GM21360 (cell line): ENCODE results near the gene ROMO1.

Source experiments
- ATAC-seq: cut with Tn5 transposase; IDR thresholded peaks from one replicate; pipeline ENCODE4 v1.9.1; 2021; ENCODE audit warnings: mild to moderate bottlenecking, moderate library complexity; ENCODE audit not compliant: unreplicated experiment

ROMO1 gene

GRCh38 chr20:35699127-35699956 lies at the start of gene ROMO1, which contains the start of gene NFS1:
TSS of gene ROMO1 (plus strand) at chr20:35699405. CDS start at chr20:35699633, 228 bp downstream.
TSS of gene NFS1 (minus strand) at chr20:35699352. CDS start at chr20:35699288, 64 bp downstream.
- peak; percentile 63 for ATAC-seq

- ATAC-seq = no peak
Measured at GRCh38 chr20:35650632-35651031, 48.6 kb upstream of the ROMO1 start.

GRCh38 chr20:35651958-35652357 lies 47.2 kb upstream of the ROMO1 start:
- ATAC-seq = no peak

GRCh38 chr20:35652641-35653429 lies 46.4 kb upstream of the ROMO1 start:
- ATAC-seq = no peak

GRCh38 chr20:35653430-35653734 lies 45.8 kb upstream of the ROMO1 start:
- no peak for ATAC-seq

GRCh38 chr20:35653893-35654292 lies 45.3 kb upstream of the ROMO1 start:
- no peak for ATAC-seq

GRCh38 chr20:35654415-35654814 lies 44.8 kb upstream of the ROMO1 start:
- ATAC-seq = no peak

GRCh38 chr20:35657271-35657670 lies 41.9 kb upstream of the ROMO1 start:
- no peak for ATAC-seq

- ATAC-seq = no peak
Measured at GRCh38 chr20:35660122-35660937, 38.9 kb upstream of the ROMO1 start.

- no peak for ATAC-seq
Measured at GRCh38 chr20:35661053-35661452, 38.2 kb upstream of the ROMO1 start.

GRCh38 chr20:35661908-35662307 lies 37.3 kb upstream of the ROMO1 start:
- ATAC-seq = no peak

- ATAC-seq = no peak
Measured at GRCh38 chr20:35662551-35662950, 36.7 kb upstream of the ROMO1 start.

- peak; percentile 14 for ATAC-seq
Measured at GRCh38 chr20:35663516-35664465, 35.4 kb upstream of the ROMO1 start.

- peak; percentile 79 for ATAC-seq
Measured at GRCh38 chr20:35664466-35665206, 34.6 kb upstream of the ROMO1 start, which contains the start of the genes CPNE1 and RBM12. TSS of gene CPNE1 (minus strand) at chr20:35664900. CDS start at chr20:35632923, 31,977 bp downstream. TSS of gene RBM12 (minus strand) at chr20:35664900. CDS start at chr20:35655322, 9,578 bp downstream.

- no peak for ATAC-seq
Measured at GRCh38 chr20:35665949-35666288, 33.3 kb upstream of the ROMO1 start.

- no peak for ATAC-seq
Measured at GRCh38 chr20:35669221-35669620, 30.0 kb upstream of the ROMO1 start.

GRCh38 chr20:35669681-35670080 lies 29.5 kb upstream of the ROMO1 start:
- ATAC-seq = no peak

GRCh38 chr20:35673884-35674283 lies 25.3 kb upstream of the ROMO1 start:
- no peak for ATAC-seq

- ATAC-seq = no peak
Measured at GRCh38 chr20:35674921-35675320, 24.3 kb upstream of the ROMO1 start.
